Loucy (cell line): ENCODE measurements around the gene PCP4L1.

Experiments
- EZH2phosphoT487 ChIP-seq: fragments of 200-600 bp; IDR thresholded peaks from 2 replicates; pipeline ENCODE4 v1.6.1; 2018; ENCODE audit warnings: antibody characterized with exemption, mild to moderate bottlenecking, moderate library complexity, borderline replicate concordance
- TF ChIP-seq, protein P1 (sequence below): fragments of 200-600 bp; sonication (generic); conservative IDR thresholded peaks from 2 replicates; pipeline ENCODE4 v1.5.1; 2014; ENCODE audit warnings: mild to moderate bottlenecking, antibody characterized with exemption, low read length

DNA sequence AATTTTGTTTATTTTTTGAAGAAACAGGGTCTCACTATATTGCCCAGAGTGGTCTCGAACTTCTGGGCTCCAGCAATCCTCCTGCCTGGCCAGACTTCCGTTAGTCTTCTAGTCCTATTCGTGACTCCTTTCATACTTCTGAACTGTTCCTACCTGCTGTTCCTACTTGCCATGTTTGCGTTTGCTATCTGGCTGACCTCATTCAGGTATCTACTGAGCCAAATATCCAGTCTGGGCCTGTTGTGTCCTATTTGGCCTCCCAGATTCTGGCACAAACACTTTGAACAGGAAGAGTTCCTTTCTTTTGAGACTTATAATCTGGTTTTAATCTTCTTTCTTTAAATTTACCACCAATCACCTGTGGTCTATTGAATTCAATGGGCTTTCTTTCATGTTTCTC is 13.7 kb upstream of the PCP4L1 start:
- TF ChIP-seq, protein P1, sequence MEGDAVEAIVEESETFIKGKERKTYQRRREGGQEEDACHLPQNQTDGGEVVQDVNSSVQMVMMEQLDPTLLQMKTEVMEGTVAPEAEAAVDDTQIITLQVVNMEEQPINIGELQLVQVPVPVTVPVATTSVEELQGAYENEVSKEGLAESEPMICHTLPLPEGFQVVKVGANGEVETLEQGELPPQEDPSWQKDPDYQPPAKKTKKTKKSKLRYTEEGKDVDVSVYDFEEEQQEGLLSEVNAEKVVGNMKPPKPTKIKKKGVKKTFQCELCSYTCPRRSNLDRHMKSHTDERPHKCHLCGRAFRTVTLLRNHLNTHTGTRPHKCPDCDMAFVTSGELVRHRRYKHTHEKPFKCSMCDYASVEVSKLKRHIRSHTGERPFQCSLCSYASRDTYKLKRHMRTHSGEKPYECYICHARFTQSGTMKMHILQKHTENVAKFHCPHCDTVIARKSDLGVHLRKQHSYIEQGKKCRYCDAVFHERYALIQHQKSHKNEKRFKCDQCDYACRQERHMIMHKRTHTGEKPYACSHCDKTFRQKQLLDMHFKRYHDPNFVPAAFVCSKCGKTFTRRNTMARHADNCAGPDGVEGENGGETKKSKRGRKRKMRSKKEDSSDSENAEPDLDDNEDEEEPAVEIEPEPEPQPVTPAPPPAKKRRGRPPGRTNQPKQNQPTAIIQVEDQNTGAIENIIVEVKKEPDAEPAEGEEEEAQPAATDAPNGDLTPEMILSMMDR: no peak
- no peak for TF ChIP-seq EZH2phosphoT487
